ENCODE results near the gene TMEM207.

TMEM207 gene

DNA sequence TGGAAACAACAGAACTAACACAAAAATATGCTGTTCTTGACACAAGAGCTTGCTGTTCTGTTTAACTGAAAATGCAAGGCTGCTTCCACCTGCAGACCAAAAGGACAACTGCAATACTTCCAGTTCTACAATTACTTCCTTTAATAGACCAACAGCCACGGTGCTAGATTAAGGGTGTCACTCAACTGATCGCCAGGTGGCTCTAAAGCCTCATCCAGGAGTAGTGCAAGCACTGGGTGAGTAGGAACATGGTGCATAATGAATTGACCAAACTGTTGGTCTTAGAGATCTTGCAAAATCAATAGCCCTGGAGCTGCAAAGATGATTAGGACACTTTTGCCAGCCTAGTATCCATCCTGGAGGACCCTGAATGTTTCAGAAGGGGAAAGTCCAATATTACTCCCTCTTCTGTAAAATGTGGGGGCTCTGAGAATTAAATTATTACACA, 65.4 kb downstream of the TMEM207 start:
- peak; percentile 32 for DNase-seq (ENCODE audit: low read depth)

DNA sequence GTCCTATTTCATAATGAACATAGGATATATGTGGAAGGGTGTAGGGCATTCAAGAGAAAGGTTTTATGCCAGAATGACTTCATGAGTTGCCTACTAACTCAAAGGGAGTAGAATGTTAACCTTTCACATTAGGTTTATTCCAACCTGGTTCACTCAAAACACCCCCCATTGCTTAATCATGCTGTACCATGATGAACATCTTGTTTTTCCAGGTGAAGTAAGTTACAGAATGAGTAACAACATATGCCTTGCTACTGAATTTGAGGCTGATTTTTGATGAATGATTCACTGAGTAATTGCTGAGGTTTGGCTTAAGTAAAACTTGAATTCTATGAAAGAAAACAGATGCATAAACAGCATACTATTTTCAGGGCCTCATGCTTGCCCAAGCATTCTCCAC, 67.6 kb downstream of the TMEM207 start:
- DNase-seq (ENCODE audit: low read depth) = peak; percentile 74

GRCh38 chr3:190381441-190381840, 68.3 kb downstream of the TMEM207 start:
- DNase-seq (ENCODE audit: low read depth) = peak; percentile 22

DNA sequence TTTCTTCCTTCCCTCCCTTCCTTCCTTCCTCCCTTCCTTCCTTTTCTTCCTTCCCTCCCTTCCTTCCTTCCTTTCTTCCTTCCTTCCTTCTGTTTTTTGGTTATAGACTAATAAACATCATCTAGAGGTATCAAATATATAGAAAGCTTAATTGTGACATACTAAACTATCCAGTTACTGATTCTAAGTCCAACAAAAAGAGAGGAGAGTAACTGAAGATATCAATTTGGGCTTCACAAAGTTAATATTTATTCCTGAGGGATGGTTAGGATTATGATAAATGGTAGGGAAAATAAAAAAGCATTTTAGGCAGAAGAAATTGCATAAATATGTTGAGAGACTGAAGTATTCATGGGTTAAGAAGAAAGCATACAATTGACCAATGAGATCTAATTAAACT, 69.5 kb downstream of the TMEM207 start:
- no peak for DNase-seq (ENCODE audit: low read depth)

All from fibroblast of gingiva (primary cell).